ENCODE measurements around the gene SINHCAF.
A peak's percentile ranks its signal among the peaks of the same experiment; 100 is the strongest.

SINHCAF gene

GRCh38 chr12:31337952-31338351 lies 12.0 kb upstream of the SINHCAF start:
- H3K4me3 ChIP-seq (ENCODE audit: low read depth, low read length), result no peak overlapping the region
- no peak for DNase-seq (ENCODE audit: low read depth)
- TF ChIP-seq, protein P1, sequence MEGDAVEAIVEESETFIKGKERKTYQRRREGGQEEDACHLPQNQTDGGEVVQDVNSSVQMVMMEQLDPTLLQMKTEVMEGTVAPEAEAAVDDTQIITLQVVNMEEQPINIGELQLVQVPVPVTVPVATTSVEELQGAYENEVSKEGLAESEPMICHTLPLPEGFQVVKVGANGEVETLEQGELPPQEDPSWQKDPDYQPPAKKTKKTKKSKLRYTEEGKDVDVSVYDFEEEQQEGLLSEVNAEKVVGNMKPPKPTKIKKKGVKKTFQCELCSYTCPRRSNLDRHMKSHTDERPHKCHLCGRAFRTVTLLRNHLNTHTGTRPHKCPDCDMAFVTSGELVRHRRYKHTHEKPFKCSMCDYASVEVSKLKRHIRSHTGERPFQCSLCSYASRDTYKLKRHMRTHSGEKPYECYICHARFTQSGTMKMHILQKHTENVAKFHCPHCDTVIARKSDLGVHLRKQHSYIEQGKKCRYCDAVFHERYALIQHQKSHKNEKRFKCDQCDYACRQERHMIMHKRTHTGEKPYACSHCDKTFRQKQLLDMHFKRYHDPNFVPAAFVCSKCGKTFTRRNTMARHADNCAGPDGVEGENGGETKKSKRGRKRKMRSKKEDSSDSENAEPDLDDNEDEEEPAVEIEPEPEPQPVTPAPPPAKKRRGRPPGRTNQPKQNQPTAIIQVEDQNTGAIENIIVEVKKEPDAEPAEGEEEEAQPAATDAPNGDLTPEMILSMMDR (IDR thresholded peaks at IDR 0.05; ENCODE audit: control insufficient read depth, extremely low read depth, insufficient read depth), result no peak

DNA sequence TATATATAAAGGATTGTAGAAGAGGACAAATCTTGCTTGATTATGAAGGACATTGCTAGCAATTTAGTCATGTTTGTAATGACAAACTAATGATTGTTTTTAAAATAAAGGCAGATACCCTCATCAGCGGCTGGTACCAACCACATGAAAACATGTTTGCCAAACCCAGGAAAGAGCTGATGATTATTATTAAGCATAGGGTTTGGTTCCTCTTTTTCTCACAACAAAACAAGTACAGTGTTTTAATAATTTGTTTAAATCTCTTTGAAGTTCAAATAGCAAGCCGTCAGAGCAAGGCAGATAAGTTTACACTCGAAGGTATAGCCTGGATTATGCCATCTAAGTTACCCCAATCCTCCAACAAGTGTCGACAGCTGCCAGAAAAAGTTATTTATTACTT lies 5.3 kb upstream of the SINHCAF start:
- DNase-seq (ENCODE audit: low read depth), result no peak
- H3K4me3 ChIP-seq (ENCODE audit: low read depth, low read length), result no peak overlapping the region
- TF ChIP-seq, protein P1 (IDR thresholded peaks at IDR 0.05; ENCODE audit: control insufficient read depth, extremely low read depth, insufficient read depth), result no peak

DNA sequence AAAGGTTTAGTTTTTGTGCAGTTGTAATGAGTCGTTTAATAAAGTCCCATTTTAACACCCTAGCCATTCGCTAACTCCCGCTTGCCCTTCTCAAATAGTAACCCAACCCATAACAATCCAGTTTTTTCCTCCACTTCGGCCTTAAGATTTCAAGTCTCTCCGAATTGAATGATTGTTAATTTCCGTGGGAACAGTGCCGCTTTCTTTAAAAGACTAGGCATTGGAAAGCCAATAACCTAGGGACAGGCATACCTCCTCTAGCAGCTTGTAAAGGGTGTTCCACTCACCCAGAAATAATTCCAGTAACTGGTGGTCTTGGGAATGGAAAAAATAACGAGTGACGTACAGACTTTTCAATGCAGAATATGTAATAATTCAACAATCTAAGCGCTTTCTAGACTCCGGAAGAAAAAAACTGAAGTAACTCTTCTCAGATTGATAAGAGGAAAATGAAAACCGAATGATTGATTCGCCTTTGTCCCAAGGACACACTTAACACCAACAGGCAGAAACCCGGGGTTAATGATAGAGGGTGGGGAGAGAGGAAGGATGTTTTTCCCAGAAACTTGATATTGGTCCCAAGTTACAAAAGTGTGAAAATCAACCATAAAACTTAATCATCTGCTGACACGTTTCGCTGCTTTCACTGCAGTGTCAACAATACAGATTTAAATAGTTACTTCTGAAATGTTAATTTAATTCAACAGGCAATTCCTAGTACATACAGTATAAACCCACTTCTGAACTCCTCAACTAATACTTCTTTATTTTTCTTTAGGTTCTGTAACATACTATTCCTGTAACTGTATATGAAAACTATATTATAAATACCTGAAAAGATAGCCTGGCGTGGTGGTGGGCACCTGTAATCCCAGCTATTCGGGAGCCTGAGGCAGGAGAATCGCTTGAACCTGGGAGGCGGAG lies 1.0 kb upstream of the SINHCAF start:
- no peak for DNase-seq (ENCODE audit: low read depth)
- H3K4me3 ChIP-seq (ENCODE audit: low read depth, low read length), result peak overlapping the region; percentile 97
- TF ChIP-seq, protein P1 (IDR thresholded peaks at IDR 0.05; ENCODE audit: control insufficient read depth, extremely low read depth, insufficient read depth), result no peak

DNA sequence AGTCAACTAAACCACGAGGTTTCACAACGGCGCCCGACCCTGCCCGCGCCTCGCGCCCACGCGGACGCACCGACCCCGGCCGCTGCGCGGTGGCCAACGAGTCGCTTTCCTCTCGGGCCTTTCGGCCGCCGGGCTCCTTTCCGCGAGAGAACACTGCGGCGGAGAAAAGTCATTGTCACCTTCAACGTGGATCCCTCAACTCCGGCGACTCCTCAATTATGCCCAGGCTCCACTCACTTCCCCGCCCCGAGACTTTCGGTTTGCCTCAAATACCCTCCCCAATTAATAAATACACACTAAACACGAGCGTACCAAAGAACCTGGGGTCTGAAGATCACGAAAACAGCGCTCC lies 450 bp downstream of the SINHCAF start:
- no peak for DNase-seq (ENCODE audit: low read depth)
- TF ChIP-seq, protein P1 (IDR thresholded peaks at IDR 0.05; ENCODE audit: control insufficient read depth, extremely low read depth, insufficient read depth), result no peak
- H3K4me3 ChIP-seq (ENCODE audit: low read depth, low read length), result peak overlapping the region; percentile 97

- H3K4me3 ChIP-seq (ENCODE audit: low read depth, low read length), result peak overlapping the region; percentile 97
- TF ChIP-seq, protein P1 (IDR thresholded peaks at IDR 0.05; ENCODE audit: control insufficient read depth, extremely low read depth, insufficient read depth), result no peak
- peak; percentile 43 for DNase-seq (ENCODE audit: low read depth)
These were observed 966 bp downstream of the SINHCAF start for GRCh38 chr12:31324845-31325523.

GRCh38 chr12:31324116-31324844 lies 1.7 kb downstream of the SINHCAF start:
- DNase-seq (ENCODE audit: low read depth), result peak; percentile 64
- TF ChIP-seq, protein P1 (IDR thresholded peaks at IDR 0.05; ENCODE audit: control insufficient read depth, extremely low read depth, insufficient read depth), result no peak
- H3K4me3 ChIP-seq (ENCODE audit: low read depth, low read length), result peak overlapping the region; percentile 97
